Fibroblast of skin of back (primary cell): ENCODE data around the gene FRMD4A.
"Not testable (repeated sequence)": the region's sequence is repeated elsewhere in the genome, so short reads cannot be mapped to it uniquely, and the experiment has no call there.

ENCODE experiments used
- DNase-seq: peaks from one replicate; pipeline ENCODE4 v3.0.0-alpha.2; 2013

The FRMD4A gene

DNA sequence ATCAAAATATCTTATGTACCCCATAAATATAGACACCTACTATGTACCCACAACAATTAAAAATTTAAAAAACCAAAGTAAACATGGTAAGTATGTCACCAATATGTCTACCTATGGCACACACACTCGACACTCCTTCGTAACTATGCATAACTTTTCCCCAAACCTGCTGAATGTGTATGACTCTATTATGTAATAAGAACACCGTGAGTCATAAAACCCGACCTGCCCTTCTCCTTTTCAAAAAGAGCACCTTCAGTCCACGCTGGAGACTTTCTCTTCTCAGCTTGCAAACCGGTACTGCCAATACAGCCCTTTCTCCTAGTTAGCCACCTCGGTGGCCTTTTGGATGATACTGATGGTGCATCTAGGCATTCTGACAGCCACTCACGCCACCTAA, 557.7 kb downstream of the FRMD4A start:
- DNase-seq: no peak

DNA sequence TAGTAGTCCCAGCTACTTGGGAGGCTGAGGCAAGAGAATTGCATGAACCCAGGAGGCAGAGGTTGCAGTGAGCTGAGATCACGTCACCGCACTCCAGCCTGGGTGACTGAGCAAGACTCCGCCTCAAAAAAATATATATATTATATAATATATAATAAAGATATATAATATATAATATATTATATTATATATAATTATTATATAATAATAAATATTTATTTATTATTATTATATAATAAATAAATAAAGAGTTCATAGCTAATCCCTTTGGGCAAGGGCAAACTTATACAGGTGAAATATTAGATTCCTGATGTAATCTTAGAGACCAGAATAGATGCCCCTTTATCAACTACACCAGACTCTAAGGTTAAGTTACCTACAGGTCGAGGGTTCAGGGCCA, 558.7 kb downstream of the FRMD4A start:
- DNase-seq: no peak

GRCh38 chr10:13770760-13771493, 559.8 kb downstream of the FRMD4A start:
- DNase-seq: no peak

GRCh38 chr10:13769946-13770345, 560.8 kb downstream of the FRMD4A start:
- DNase-seq: peak; percentile 67

DNA sequence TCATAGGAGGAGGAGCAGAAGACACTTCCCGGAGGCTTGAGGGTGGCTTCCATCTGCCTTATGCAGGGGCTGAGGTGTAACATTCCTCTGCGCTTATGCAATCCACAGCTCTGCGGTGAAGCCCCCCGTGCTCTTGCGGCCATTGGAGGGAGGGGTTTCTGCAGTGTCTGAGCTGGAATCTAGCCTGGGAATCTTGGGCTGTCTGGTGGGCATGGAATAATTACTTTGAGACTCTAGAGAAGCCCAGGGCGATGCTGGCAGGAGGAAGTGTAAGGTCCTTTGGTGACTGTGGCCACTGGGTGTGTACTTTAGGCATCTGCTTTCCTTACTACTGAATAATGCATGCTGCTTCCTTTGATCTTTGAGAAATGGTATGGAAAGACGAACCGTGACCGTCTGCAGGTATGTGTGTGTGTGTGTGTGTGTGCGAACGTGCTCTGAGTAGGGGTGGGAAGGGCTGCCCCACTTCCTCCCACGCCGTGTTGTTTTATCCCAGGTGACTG, 563.0 kb downstream of the FRMD4A start:
- DNase-seq: peak; percentile 37

DNA sequence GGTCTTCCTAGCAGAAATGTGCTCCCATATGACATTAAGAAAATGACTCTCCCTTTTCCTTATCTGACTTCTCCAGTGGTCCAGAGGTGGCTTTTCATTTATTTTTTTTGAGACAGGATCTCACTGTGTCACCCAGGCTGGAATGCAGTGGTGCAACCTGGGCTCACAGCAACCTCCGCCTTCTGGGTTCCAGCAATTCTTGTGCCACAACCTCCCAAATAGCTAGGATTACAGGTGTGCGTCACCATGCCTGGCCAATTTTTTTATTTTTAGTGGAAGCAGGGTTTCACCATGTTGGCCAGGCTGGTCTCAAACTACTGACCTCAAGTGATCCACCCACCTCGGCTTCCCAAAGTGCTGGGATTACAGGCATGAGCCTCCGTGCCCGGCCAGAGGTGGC, 563.6 kb downstream of the FRMD4A start:
- not testable (repeated sequence) for DNase-seq

- peak; percentile 46 for DNase-seq
These were observed 564.9 kb downstream of the FRMD4A start for GRCh38 chr10:13765641-13766341.

DNA sequence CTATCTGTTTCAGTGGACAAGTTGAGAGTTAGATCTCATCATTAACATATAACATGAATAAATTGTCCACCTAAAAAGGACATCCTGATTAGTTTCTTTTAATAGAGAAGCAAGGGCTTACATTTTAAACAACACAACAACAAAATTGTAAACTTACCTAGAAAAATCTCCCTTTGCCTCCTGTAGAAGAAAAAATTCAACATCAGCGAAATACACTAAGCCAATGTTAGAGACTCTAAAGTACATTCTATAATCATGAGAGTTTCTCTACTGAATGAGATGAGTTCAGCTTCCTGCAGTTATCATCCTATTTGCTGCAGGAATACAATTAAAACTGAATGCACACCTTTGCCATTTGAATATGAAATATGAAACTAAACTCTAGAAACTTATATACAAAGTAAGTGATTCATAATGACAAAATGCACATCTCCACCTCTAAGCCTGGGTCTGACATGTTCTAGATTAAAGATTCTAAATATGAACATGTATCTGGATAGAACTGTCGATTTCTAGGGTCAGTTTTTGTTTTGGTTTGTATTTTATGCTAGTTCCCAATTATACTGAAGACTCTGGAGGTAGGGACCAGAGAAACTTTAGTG, 569.1 kb downstream of the FRMD4A start:
- no peak for DNase-seq

DNA sequence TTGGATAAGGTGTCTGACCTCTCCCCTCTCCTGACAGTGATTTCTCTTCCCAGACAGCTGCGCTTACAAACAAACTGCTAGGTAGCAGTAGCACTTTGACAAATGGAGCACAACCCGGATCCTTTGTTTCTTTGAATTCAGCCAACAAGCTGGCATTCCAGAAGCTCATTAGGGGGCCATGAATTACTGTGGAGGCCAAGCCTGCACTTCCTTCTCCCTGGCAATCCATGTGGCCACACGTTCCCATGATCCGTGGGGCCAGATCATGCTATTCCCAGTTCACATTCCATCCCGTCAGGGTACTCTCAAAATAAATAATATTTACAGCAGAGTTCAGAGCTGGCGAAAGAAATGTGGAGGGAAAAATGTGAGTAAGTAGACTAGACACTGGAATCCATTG, 571.6 kb downstream of the FRMD4A start:
- peak; percentile 88 for DNase-seq

DNA sequence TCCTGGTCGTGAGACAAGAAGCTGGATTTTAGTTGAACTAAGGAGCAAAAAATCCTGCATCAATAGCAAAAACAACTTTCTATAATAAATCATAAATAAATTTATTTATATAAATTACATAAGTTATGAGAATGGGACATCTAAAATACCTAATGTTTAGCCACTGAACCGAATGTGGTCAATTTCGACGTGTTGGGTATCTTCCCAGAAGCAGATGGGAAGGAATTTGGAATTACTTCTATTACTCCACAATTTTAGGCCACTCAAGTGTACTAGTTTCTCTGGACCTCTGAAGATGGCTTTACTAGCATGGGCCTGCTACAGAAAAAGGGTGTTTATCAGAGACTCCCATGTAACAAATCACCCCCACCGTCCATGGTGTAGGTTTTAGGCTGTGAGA, 572.0 kb downstream of the FRMD4A start:
- no peak for DNase-seq

DNA sequence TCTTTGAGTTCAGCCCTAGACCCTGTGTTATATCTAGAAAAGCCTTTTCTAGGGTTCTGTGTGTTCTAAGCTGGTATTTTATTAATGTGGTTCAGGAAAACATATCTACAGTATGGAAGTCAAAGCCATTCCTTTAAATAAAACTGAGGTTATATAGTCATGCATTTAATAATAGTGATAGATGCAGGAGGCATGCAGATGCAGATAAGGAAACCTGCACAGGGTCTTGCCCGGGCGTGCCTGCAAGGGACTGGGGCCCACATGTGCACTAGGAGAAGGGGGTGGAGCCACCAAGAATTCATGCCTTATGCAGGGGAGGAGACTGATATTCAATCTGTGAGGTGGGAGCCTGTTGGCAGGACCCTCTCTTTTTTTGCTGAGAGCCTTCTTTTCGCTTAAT, 572.4 kb downstream of the FRMD4A start:
- DNase-seq: peak; percentile 82

- no peak for DNase-seq
These were observed 576.4 kb downstream of the FRMD4A start for GRCh38 chr10:13754277-13754676.

DNA sequence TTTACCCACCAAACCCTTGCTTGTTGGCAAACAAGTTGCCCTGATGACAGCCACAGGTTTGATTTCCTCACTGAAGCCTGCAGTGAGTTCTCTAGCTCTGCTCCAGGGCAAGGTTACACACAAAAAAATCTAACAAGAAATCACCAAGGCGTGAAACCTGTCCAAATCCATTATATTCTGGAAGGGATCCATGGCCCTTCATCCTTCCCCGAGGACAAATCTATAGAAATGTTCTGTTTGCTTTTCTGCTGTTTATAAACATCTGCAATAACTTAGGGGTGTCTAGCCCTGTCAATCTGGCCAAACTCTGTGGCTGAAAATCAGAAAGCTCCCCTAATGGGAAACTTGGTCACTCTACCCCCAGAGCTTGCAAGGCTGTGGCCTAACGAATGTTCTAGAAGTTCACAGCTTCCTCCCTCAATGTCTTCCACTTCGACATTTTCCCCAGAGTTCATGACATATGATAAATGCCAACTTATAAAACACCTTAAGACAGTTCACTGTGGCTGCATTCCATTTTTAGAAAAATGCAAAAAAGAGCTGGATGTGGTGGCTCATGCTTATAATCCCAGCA, 579.4 kb downstream of the FRMD4A start:
- no peak for DNase-seq

GRCh38 chr10:13750299-13751190, 580.2 kb downstream of the FRMD4A start:
- DNase-seq: no peak

DNA sequence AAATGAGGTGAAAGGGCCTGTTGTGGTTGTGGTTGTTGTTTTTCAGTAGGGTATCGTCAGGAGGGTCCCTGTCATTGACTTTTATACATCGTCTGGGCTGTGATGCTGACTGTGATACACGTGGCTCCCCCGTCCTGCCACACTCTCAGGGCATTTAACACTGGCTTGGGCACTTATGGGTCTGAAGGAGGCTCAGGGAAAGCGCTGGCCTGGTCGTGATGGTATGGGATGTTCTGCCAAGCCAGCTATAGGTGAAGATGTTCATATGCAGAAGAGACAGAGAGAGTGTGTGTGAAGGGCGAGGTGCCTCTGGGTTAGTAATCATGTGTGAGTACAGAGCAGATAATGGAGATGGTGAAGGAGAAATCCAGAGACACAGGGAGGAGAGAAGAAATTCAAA, 585.5 kb downstream of the FRMD4A start:
- DNase-seq: no peak

DNA sequence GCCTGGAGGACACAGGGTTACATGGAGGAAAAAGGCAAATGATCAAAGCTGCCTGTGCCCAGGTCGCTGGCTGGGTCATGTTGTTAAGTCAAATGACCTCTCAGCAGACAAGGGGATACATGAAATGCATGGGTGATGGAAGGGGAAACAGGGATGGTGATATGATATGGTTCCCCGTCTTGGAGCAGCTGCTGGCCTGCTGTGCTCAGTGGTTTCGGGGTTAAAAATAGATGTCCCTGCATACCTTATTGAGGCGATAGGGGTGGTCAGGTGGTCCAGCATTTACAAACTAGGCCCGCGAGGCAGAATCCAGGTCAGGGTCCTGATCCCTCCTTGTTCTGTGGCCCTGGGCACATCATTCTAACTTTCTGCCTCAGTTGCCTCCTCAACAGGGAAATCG, 586.8 kb downstream of the FRMD4A start:
- no peak for DNase-seq

DNA sequence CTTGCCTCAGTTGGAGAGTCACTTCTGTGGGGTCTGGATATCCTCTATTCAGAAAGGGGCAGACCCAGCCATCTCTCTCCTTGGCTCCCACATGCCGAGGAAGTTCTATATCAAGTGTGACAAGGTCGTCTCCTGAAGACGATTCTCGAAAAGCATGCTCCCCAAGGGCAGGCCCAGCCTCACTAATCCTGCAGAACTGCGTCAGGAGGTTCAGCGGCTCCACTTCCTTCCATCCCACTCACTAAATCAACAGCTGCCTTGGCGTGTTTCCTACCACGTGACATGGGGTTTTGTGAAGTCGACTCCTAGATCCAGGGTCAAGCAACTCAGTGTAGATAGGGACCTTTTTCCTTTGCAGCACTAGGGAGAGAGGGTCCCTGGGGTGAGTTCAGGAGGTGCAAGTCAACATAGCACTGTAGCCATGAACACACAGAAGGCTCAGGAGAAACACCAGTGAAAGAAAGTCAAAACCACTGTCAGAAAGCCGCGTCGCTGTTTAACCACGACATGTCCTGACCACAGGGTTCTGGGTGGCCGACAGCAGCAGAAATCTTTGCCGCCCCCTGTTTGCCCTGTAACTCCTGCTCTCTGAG, 587.5 kb downstream of the FRMD4A start:
- no peak for DNase-seq

GRCh38 chr10:13741438-13741837, 589.3 kb downstream of the FRMD4A start:
- no peak for DNase-seq

GRCh38 chr10:13740461-13740860, 590.3 kb downstream of the FRMD4A start:
- no peak for DNase-seq

GRCh38 chr10:13739183-13739582, 591.5 kb downstream of the FRMD4A start:
- DNase-seq: no peak

- DNase-seq: no peak
These were observed 594.2 kb downstream of the FRMD4A start for GRCh38 chr10:13736506-13736905.

DNA sequence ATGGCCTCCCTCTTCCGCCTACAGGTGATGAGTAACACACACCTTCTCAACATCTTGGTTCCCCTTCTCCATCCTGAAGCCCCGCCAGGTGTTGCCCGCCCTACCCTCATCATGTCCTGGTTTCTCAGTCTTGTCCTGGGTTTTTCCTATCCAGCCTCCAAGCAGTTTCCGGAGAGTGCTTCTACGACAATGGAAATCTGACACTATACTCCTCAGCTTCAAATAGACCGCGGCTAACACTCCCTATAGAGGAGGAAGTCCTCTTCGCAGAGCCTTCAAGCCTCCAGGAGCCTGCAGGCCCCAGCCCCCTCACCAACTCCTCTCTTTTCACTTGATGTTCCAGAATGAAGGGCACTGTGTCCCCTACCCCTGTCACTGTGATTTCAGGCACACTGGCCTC, 596.6 kb downstream of the FRMD4A start:
- no peak for DNase-seq
